Stimulated activated CD4-positive, alpha-beta T cell treated with anti-CD3 and anti-CD28 coated beads, Interleukin-2, amount 100 ng/mL, for 48 hours (primary cell): ENCODE data around the gene OR6S1.
"Not testable (repeated sequence)": the region's sequence is repeated elsewhere in the genome, so short reads cannot be mapped to it uniquely, and the experiment has no call there.

Experiments used
- DNase-seq, 2 donors: peaks; one replicate each; pipeline ENCODE4 v3.0.0-alpha.2; 2020

OR6S1 gene

GRCh38 chr14:20608383-20609110 lies 32.9 kb downstream of the OR6S1 start:
- DNase-seq, result no peak

- DNase-seq, result no peak
Observed at GRCh38 chr14:20607617-20608016, 33.9 kb downstream of the OR6S1 start.

DNA sequence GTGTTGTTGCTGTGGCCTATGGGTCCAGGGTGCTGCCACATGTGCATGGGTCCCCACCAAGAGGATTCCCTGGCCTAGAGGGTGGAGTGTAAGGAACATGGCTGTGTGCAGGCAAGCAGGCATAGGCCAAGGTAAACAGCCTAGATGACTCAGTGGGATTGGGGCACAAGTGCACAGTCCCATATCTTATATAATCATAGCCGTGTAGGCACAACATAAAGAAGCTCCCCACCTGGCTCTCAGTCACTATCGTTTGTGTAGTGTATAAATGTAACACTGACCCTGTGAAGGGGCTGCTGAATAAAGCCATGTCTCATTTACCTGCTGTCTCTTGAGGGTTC lies 34.6 kb downstream of the OR6S1 start:
- no peak for DNase-seq

GRCh38 chr14:20606190-20606901 lies 35.1 kb downstream of the OR6S1 start:
- no peak for DNase-seq

DNA sequence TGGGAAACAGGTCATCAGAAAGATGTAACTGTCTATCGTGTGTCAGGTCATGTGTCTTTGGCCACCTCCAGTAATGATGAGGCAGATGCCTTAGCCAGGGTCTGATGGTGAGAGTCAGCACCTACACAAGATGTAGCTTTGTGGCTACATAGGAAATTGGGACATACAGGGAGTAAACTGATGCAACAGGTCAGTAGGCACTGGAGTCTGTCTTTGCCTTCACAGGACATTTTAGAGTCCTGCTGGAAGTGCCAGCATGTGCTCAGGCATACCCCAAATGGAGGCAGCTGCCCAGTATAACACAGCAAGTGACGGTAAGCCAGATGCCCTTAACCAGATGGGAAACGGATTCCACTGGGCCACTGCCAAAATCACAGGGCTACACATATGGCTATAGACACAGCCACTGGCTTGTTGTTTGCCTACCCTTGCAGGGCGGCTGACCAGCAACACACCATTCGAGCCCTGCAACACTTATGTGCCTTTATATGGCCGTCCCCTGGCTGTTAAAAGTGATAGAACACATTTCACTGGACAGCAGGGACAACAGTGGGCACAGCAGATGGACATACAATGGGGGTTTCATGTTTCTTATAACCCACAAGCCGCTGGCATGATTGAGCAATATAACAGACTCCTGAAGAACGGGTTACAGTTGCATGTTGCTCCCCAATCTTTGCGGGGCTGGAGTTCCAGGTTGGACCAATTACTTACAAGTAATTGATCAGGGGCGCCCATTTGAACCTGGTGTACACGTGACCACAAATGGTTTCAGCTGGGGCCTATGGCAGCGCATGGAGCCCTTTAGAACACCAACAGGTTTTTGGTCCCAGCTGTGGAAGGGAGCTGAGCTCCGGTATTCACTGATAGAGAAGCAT lies 37.4 kb downstream of the OR6S1 start:
- no peak for DNase-seq

- DNase-seq, result no peak
Observed at GRCh38 chr14:20602583-20602982, 38.9 kb downstream of the OR6S1 start.

- no peak for DNase-seq
Observed at GRCh38 chr14:20601522-20601921, 40.0 kb downstream of the OR6S1 start.

DNA sequence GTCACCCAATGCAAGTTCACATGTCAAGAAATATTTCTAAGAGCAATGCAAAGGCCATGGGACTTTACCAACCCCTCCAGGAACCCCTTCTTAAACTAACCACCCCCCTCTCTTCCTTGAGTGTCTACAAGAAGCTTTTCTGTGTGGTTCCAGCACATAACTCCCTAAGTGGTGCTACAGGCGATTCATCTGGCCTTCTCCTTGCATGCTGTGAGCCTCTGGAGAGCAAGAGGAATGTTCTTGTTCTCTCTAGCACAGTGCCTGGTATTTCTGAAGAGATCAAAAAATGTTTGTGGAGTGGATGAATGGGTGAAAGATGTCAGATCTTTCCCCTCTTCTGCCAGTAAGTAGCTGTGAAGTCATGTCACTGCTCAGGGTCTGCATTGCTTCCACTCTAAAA lies 44.4 kb downstream of the OR6S1 start:
- DNase-seq, result no peak

DNA sequence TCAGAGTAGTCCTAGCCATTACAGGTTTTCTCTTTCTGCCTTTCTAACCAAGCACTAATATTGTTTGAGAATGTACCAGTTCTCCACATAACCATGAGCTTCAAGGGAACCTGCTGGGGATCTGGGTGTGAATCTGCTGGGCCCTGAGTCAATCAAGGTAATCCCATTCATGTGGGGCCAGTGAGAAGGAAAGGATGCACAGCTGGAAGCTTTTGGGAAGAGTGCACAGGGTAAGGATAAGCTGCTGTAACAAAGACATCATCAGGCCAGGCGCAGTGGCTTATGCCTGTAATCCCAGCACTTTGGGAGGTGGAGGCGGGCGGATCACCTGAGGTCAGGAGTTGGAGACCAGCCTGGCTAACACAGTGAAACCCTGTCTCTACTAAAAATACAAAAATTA lies 45.8 kb downstream of the OR6S1 start:
- DNase-seq, result not testable (repeated sequence)

DNA sequence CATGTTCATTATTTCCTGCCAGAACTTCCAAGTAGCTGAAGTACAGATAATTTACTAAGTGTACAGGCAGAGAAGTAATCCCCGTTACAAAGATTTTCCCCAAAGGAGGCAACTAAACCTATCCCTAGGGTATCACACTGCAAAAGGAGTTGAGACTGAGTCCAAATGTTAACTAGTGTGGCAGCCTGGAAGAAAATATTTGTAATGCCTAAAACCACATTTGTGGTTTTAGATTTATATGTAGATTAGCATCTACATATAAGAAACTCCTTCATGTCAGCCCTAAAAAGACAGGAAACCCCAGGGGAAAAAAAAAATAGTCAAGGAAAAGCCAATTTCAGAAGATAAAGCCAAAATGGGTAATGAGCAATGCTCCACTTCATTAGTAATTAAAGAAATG lies 48.9 kb downstream of the OR6S1 start:
- DNase-seq, result no peak

DNA sequence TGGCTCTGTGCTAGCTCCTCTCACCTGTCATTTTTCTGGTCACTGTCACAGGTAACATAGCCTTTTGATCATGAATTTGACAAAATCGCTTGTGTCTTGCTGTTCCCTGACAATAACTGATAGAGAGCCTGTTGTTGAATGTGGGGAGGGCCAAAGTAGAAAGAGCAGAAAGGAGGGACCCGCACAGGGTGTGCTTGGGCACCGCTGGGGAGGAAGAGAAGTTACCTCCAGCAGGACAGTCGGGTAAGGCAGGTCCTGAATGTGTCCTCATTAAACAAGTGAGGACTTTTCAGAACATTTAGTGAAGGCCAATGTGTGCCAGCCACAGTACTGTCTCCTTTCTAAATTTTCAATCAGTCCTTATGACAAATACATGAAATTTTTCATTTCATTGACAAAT lies 50.3 kb downstream of the OR6S1 start, which contains the start of gene RNASE12:
RNASE12 (minus strand) TSS at position 142 of the 400 bp plus-strand sequence. CDS start 653 bp downstream, outside the sequence.
- DNase-seq, result no peak
